GM23248 (cell line): ENCODE measurements around the gene ISCU. TPM values are rescaled to one million over a fixed set of nuclear protein-coding genes. Genes with fewer than 3 reads are reported as not detected.

Source experiments
- DNase-seq: peaks from one replicate; pipeline ENCODE4 v3.0.0-alpha.2; 2015
- H2AFZ ChIP-seq: fragments of 200-600 bp; sonication (generic); 2 replicates; pipeline ENCODE4 v1.6.1; 2016; ENCODE audit warnings: antibody characterized with exemption
- H3F3A ChIP-seq: fragments of 200-600 bp; sonication (generic); 2 replicates; pipeline ENCODE4 v1.6.1; 2016; ENCODE audit warnings: mild to moderate bottlenecking, antibody characterized with exemption, mixed run types; ENCODE audit not compliant: insufficient read depth
- H3K27ac ChIP-seq: fragments of 200-600 bp; sonication (generic); 2 replicates; pipeline ENCODE4 v1.5.1; 2016; ENCODE audit warnings: mild to moderate bottlenecking
- H3K27me3 ChIP-seq: fragments of 200-600 bp; sonication (generic); replicated peaks from 2 replicates; pipeline ENCODE4 v1.6.1; 2016; ENCODE audit warnings: mild to moderate bottlenecking; ENCODE audit not compliant: insufficient read depth
- H3K36me3 ChIP-seq: fragments of 200-600 bp; sonication (generic); 2 replicates; pipeline ENCODE4 v1.6.1; 2016; ENCODE audit warnings: low read depth, mild to moderate bottlenecking
- H3K4me1 ChIP-seq: fragments of 200-600 bp; sonication (generic); 2 replicates; pipeline ENCODE4 v1.6.1; 2016; ENCODE audit warnings: mild to moderate bottlenecking; ENCODE audit not compliant: insufficient read depth
- H3K4me2 ChIP-seq: fragments of 200-600 bp; sonication (generic); one replicate; pipeline ENCODE4 v1.6.1; 2016; ENCODE audit warnings: mild to moderate bottlenecking; ENCODE audit not compliant: unreplicated experiment
- H3K4me3 ChIP-seq: fragments of 200-600 bp; sonication (generic); 2 replicates; pipeline ENCODE4 v1.5.1; 2016; ENCODE audit warnings: mild to moderate bottlenecking
- H3K79me2 ChIP-seq: fragments of 200-600 bp; sonication (generic); 2 replicates; pipeline ENCODE4 v1.6.1; 2016; ENCODE audit warnings: mild to moderate bottlenecking; ENCODE audit not compliant: insufficient read depth
- H3K9ac ChIP-seq: fragments of 200-600 bp; sonication (generic); 2 replicates; pipeline ENCODE4 v1.6.1; 2016; ENCODE audit warnings: mild to moderate bottlenecking
- H3K9me2 ChIP-seq: fragments of 200-600 bp; sonication (generic); 2 replicates; pipeline ENCODE4 v1.6.1; 2016; ENCODE audit warnings: mixed run types, mild to moderate bottlenecking, moderate library complexity; ENCODE audit not compliant: insufficient read depth
- H3K9me3 ChIP-seq: fragments of 200-600 bp; sonication (generic); one replicate; pipeline ENCODE4 v1.6.1; 2017; ENCODE audit warnings: low read depth
- H4K20me1 ChIP-seq: fragments of 200-600 bp; sonication (generic); 2 replicates; pipeline ENCODE4 v1.6.0; 2016; ENCODE audit not compliant: insufficient read depth
- EZH2 ChIP-seq: fragments of 200-600 bp; sonication (generic); IDR thresholded peaks from 2 replicates; pipeline ENCODE4 v1.6.1; 2018; ENCODE audit warnings: antibody characterized with exemption, mild to moderate bottlenecking; ENCODE audit not compliant: insufficient read depth, poor library complexity, severe bottlenecking
- EZH2phosphoT487 ChIP-seq: fragments of 200-600 bp; sonication (generic); IDR thresholded peaks from 2 replicates; pipeline ENCODE4 v1.6.1; 2018; ENCODE audit warnings: antibody characterized with exemption, moderate library complexity, mild to moderate bottlenecking, low read depth; ENCODE audit not compliant: insufficient read depth
- WGBS, 2 experiments: methylation state at CpG; one replicate each; pipeline ENCODE4 v1.1.6; 2015 to 2017; ENCODE audit warnings: low lambda C conversion rate in 2 of 2, low coverage in 1 of 2; ENCODE audit errors: missing lambda C conversion rate in 2 of 2; 5-methylcytosine and 5-hydroxymethylcytosine counted together
- in situ Hi-C: fragments of 300-500 bp; cut with MboI; formaldehyde crosslinking; loops from 2 replicates; pipeline ENCODE4 v1.15.0; 2020
- polyA plus RNA-seq: library from polyadenylated mRNA; unstranded; fragments of >200 nt; fragmentation: Nextera tagmentation; extraction: Ambion mirVana; gene quantifications from 2 replicates; pipeline ENCODE4 v1.2.1, GENCODE V29; 2016
- total RNA-seq: library from RNA; depleted of rRNA; stranded (reverse); fragments of >200 nt; shearing (Covaris generic); gene quantifications from 2 replicates; pipeline ENCODE4 v1.2.3, GENCODE V29; 2014

The ISCU gene
- total and polyA plus RNA-seq, 2 experiments from 2014 or later = 159 to 237 TPM

DNA sequence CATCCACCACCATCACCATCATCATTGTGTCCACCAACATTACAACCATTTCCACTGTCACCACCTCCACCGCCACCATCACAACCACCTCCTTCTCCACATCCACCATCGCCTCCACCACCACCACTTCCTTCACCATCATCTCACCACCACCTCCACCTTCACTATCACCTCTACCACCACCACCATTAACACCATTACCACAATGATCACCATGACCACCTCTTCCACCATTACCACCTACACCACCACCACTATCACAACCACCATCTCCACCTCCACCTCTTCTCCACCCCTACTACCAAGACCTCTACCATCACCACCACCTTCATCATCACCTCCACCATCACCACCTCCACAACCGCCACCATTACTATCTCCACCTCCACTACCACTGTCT, 16.4 kb downstream of the ISCU start:
- H3K4me3 ChIP-seq = no peak overlapping the region
- 0 out of 2 replicates have a peak, but pooled peaks cover 7% of the 10 kb centered on the region for H3F3A ChIP-seq
- no peaks in the 10 kb centered on the region for H3K27me3 ChIP-seq
- H3K9me3 ChIP-seq = no peaks in the 10 kb centered on the region
- H3K4me2 ChIP-seq = no peak overlapping the region
- H3K9me2 ChIP-seq = no peaks in the 10 kb centered on the region
- H3K9ac ChIP-seq = no peak overlapping the region
- no peaks in the 10 kb centered on the region for H4K20me1 ChIP-seq
- H3K4me1 ChIP-seq = no peaks in the 10 kb centered on the region
- 79 to 80% methylated on average over 3 of the region's 3 CpGs for WGBS, 2 experiments
- TF ChIP-seq EZH2phosphoT487 (no peak), EZH2 (no peak)
- DNase-seq = no peak
- H3K79me2 ChIP-seq = no peaks in the 10 kb centered on the region
- no peak overlapping the region for H2AFZ ChIP-seq
- in situ Hi-C loops = no loop called here
- H3K36me3 ChIP-seq = no peaks in the 10 kb centered on the region
- no peak overlapping the region for H3K27ac ChIP-seq

DNA sequence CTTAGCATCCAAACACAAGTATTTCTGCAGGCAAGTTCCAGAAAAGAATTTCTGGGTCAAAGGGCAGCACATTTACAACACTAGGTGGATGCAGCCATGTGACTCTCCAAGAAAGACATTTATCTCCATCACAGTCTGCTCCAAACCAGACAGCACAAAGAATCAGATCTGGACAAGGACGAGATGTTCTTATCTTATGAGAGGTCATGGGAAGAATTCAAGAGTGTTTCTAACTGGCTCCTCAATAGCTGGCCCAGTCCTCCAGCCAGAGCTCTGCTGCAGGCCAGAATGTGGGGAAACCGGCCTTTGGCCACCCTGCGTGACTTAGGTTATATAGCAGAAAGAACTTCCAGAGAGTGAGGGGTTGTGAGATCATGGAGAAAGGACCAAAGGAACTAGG, 18.1 kb downstream of the ISCU start:
- H3K4me2 ChIP-seq = no peak overlapping the region
- H3K9me2 ChIP-seq = no peaks in the 10 kb centered on the region
- H4K20me1 ChIP-seq = no peaks in the 10 kb centered on the region
- H3K36me3 ChIP-seq = no peaks in the 10 kb centered on the region
- TF ChIP-seq EZH2 = no peak
- no peak for TF ChIP-seq EZH2phosphoT487
- no peaks in the 10 kb centered on the region for H3K4me1 ChIP-seq
- no peaks in the 10 kb centered on the region for H3K9me3 ChIP-seq
- no peak overlapping the region for H3K27ac ChIP-seq
- no peak overlapping the region for H2AFZ ChIP-seq
- H3K27me3 ChIP-seq = no peaks in the 10 kb centered on the region
- H3K9ac ChIP-seq = no peak overlapping the region
- 24 to 37% methylated on average over 2 to 3 of the region's 3 CpGs for WGBS, 2 experiments
- no peak overlapping the region for H3K4me3 ChIP-seq
- H3F3A ChIP-seq = 0 out of 2 replicates have a peak, but pooled peaks cover 7% of the 10 kb centered on the region
- H3K79me2 ChIP-seq = no peaks in the 10 kb centered on the region
- in situ Hi-C loops = no loop called here
- no peak for DNase-seq

GRCh38 chr12:108581311-108582227, 19.2 kb downstream of the ISCU start:
- H3K4me1 ChIP-seq = no peaks in the 10 kb centered on the region
- TF ChIP-seq EZH2phosphoT487 (no peak), EZH2 (no peak)
- no peaks in the 10 kb centered on the region for H3K79me2 ChIP-seq
- no peak overlapping the region for H3K27ac ChIP-seq
- in situ Hi-C loops = no loop called here
- no peaks in the 10 kb centered on the region for H3K36me3 ChIP-seq
- no peak overlapping the region for H3K9ac ChIP-seq
- no peaks in the 10 kb centered on the region for H4K20me1 ChIP-seq
- H3K27me3 ChIP-seq = no peaks in the 10 kb centered on the region
- H3K4me3 ChIP-seq = no peak overlapping the region
- H3K9me2 ChIP-seq = no peaks in the 10 kb centered on the region
- no peak overlapping the region for H2AFZ ChIP-seq
- 0 out of 2 replicates have a peak, but pooled peaks cover 2% of the 10 kb centered on the region for H3F3A ChIP-seq
- H3K9me3 ChIP-seq = no peaks in the 10 kb centered on the region
- H3K4me2 ChIP-seq = no peak overlapping the region
- 87 to 88% methylated on average over 33 of the region's 33 CpGs for WGBS, 2 experiments
- no peak for DNase-seq

GRCh38 chr12:108582509-108582908, 20.1 kb downstream of the ISCU start:
- Histone ChIP-seq H3K27ac (no peak overlapping the region), H2AFZ (no peak overlapping the region), H3K36me3 (no peaks in the 10 kb centered on the region), H3K9me3 (no peaks in the 10 kb centered on the region), H3K79me2 (no peaks in the 10 kb centered on the region), H3K4me1 (no peaks in the 10 kb centered on the region), H3K27me3 (no peaks in the 10 kb centered on the region), H4K20me1 (no peaks in the 10 kb centered on the region), H3K9ac (no peak overlapping the region), H3K4me2 (no peak overlapping the region), H3K9me2 (no peaks in the 10 kb centered on the region), H3K4me3 (no peak overlapping the region), H3F3A (no peaks in the 10 kb centered on the region)
- 78 to 81% methylated on average over 9 of the region's 9 CpGs for WGBS, 2 experiments
- TF ChIP-seq EZH2phosphoT487 (no peak), EZH2 (no peak)
- DNase-seq = no peak
- in situ Hi-C loops = no loop called here
